B cell (primary cell): ENCODE measurements around the gene MXRA8. TPM values are rescaled to one million over a fixed set of nuclear protein-coding genes. Genes with fewer than 3 reads are reported as not detected.

Experiments used
- ATAC-seq: fragments of 200-7000 bp; cut with Tn5 transposase; one replicate; pipeline ENCODE4 v1.10.0; 2021; ENCODE audit warnings: low read depth, mild to moderate bottlenecking, moderate number of reproducible peaks, moderate library complexity
- CTCF ChIA-PET: fragments of 350-600 bp; sonication (Branson Sonifier 250); formaldehyde crosslinking; loops from one replicate; lab custom pipeline; 2021; ENCODE audit warnings: antibody characterized with exemption, inconsistent platforms; lab: Charles Lee
- POLR2A ChIA-PET: fragments of 350-600 bp; sonication (Branson Sonifier 250); formaldehyde crosslinking; loops from one replicate; lab custom pipeline; 2021; ENCODE audit warnings: antibody characterized with exemption; lab: Charles Lee
- DNase-seq: peaks from one replicate; pipeline ENCODE4 v3.0.0; 2013
- H2AFZ ChIP-seq: 2 replicates; pipeline ENCODE4 v1.6.1; 2012; ENCODE audit warnings: mild to moderate bottlenecking, low read depth, low read length; ENCODE audit not compliant: insufficient read depth, poor library complexity, severe bottlenecking
- H3K27ac ChIP-seq, 2 donors: 1 replicate in 1 of 2; 2 replicates in 1 of 2; pipeline ENCODE4 v1.5.1; 2012 to 2013; ENCODE audit warnings: low read length in 2 of 2, mild to moderate bottlenecking in 2 of 2, moderate library complexity in 1 of 2
- H3K27me3 ChIP-seq, 4 experiments: fragments of 200-600 bp in 1 of 4; sonication (generic) in 1 of 4; replicated peaks in 1 of 4; 1 replicate in 2 of 4; 2 replicates in 2 of 4; pipeline versions ENCODE4 v1.6.1 to v1.7.0; 2013 to 2016; ENCODE audit warnings: low read length in 3 of 4, mild to moderate bottlenecking in 2 of 4, mixed read lengths in 1 of 4, moderate library complexity in 1 of 4; ENCODE audit not compliant: insufficient read depth in 4 of 4, control insufficient read depth in 3 of 4; ENCODE audit errors: control extremely low read depth in 1 of 4
- H3K36me3 ChIP-seq, 2 experiments: replicated peaks in 1 of 2; 1 replicate in 1 of 2; 2 replicates in 1 of 2; pipeline versions ENCODE4 v1.6.1 to v1.7.1; 2013; ENCODE audit warnings: low read length in 1 of 2; ENCODE audit not compliant: insufficient read depth in 2 of 2, control insufficient read depth in 1 of 2; ENCODE audit errors: control extremely low read depth in 1 of 2, extremely low read depth in 1 of 2
- H3K4me1 ChIP-seq, 2 donors: fragments of 200-600 bp in 1 of 2; sonication (generic) in 1 of 2; 1 replicate in 1 of 2; 2 replicates in 1 of 2; pipeline versions ENCODE4 v1.5.1 to v1.6.1; 2013 to 2017; ENCODE audit warnings: low read length in 2 of 2; ENCODE audit not compliant: control insufficient read depth in 2 of 2, insufficient read depth in 2 of 2
- H3K4me2 ChIP-seq: replicated peaks from 2 replicates; pipeline ENCODE3; 2012; ENCODE audit warnings: mild to moderate bottlenecking, low read depth, low read length; ENCODE audit not compliant: poor library complexity, severe bottlenecking
- H3K4me3 ChIP-seq, 5 experiments: fragments of 200-600 bp in 1 of 5; sonication (generic) in 1 of 5; 1 replicate in 3 of 5; 2 replicates in 2 of 5; pipeline versions ENCODE4 v1.5.1 to v1.7.0; 2011 to 2016; ENCODE audit warnings: low read length in 4 of 5, mild to moderate bottlenecking in 4 of 5, low read depth in 2 of 5, control low read depth in 1 of 5, moderate library complexity in 1 of 5; ENCODE audit not compliant: insufficient read depth in 1 of 5; ENCODE audit errors: control extremely low read depth in 1 of 5, extremely low read depth in 1 of 5
- H3K79me2 ChIP-seq: fragments of 200-600 bp; sonication (generic); one replicate; pipeline ENCODE4 v1.6.0; 2016; ENCODE audit warnings: low read length; ENCODE audit not compliant: control insufficient read depth, insufficient read depth
- H3K9ac ChIP-seq: fragments of 200-600 bp; sonication (generic); 2 replicates; pipeline ENCODE4 v1.6.1; 2017; ENCODE audit warnings: mild to moderate bottlenecking, low read length, moderate library complexity
- H3K9me3 ChIP-seq, 3 donors: one replicate each; pipeline versions ENCODE4 v1.6.1 to v1.7.1; 2013; ENCODE audit warnings: low read length in 2 of 3; ENCODE audit not compliant: control insufficient read depth in 2 of 3, insufficient read depth in 1 of 3; ENCODE audit errors: control extremely low read depth in 1 of 3
- H4K20me1 ChIP-seq: 2 replicates; pipeline ENCODE4 v1.6.0; 2012; ENCODE audit warnings: mild to moderate bottlenecking, low read length; ENCODE audit not compliant: insufficient read depth, control insufficient read depth, poor library complexity, severe bottlenecking
- H3K27ac Mint-ChIP-seq: one replicate; pipeline ENCODE4 v1.8.0; 2021; ENCODE audit warnings: mixed read lengths
- H3K27me3 Mint-ChIP-seq: one replicate; pipeline ENCODE4 v1.8.0; 2021; ENCODE audit warnings: mixed read lengths
- H3K4me1 Mint-ChIP-seq: one replicate; pipeline ENCODE4 v1.8.0; 2021; ENCODE audit warnings: mixed read lengths
- H3K4me3 Mint-ChIP-seq: one replicate; pipeline ENCODE4 v1.8.0; 2021; ENCODE audit warnings: mixed read lengths
- H3K9me3 Mint-ChIP-seq: one replicate; pipeline ENCODE4 v1.8.0; 2022; ENCODE audit warnings: mixed read lengths; ENCODE audit not compliant: insufficient read depth
- EZH2 ChIP-seq: IDR thresholded peaks from 2 replicates; pipeline ENCODE4 v1.6.1; 2012; ENCODE audit warnings: borderline replicate concordance, low read depth, mild to moderate bottlenecking, moderate library complexity, low read length; ENCODE audit not compliant: insufficient read depth, poor library complexity, severe bottlenecking
- WGBS: methylation state at CpG from one replicate; pipeline ENCODE4 v1.1.5; 2013; ENCODE audit warnings: missing lambda C conversion rate; ENCODE audit not compliant: insufficient coverage; 5-methylcytosine and 5-hydroxymethylcytosine counted together
- intact Hi-C: fragments of 100-400 bp; cut with micrococcal nuclease; formaldehyde crosslinking; loops from one replicate; pipeline ENCODE4 v1.10.0; 2022
- polyA plus RNA-seq: library from polyadenylated mRNA; depleted of rRNA; stranded (reverse); fragments of >200 nt; gene quantifications from 2 replicates; pipeline ENCODE4 v1.2.3, GENCODE V29; 2012
- total RNA-seq, 2 donors: library from RNA; stranded (reverse); fragments of 120-200 nt in 1 of 2; gene quantifications; 1 replicate in 1 of 2; 2 replicates in 1 of 2; pipeline versions ENCODE4 v1.2.3 to v1.2.4, GENCODE V29; 2013 to 2022
- TF ChIP-seq, protein P1 (sequence below): fragments of 200-600 bp; IDR thresholded peaks from one replicate; pipeline ENCODE4 v1.8.0; 2022; ENCODE audit warnings: antibody characterized with exemption, mild to moderate bottlenecking

MXRA8 gene
- total and polyA plus RNA-seq, 2 donors (not counting 1 experiment from before 2014, with no cell fraction given) = 0.10 TPM; not detected in 1

DNA sequence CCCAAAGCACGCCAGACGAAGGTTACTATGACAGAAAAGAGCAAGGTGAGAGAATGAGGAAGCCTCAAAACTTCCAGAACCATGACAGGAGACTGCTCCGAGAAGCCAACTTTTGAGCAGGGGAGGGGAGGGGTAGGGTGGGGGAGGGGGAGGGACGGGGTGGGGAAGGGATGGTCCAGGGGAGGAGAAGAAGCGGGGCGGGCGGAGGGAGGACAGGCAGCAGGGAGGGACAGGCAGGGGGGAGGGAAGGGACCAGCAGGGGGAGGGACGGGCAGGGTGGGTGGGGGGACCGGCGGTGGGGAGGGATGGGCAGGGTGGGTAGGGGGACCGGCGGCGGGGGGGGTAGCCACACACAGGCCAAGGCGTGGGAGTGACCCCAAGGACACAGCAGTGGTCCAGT is 35.9 kb downstream of the MXRA8 start:
- intact Hi-C loops = no loop called here
- H2AFZ ChIP-seq = no peak overlapping the region
- Mint-ChIP-seq H3K9me3 (no peaks in the 10 kb centered on the region), H3K27me3 (no peaks in the 10 kb centered on the region), H3K27ac (no peak overlapping the region), H3K4me3 (peak overlapping the region; percentile 93), H3K4me1 (peaks cover 29% of the 10 kb centered on the region)
- WGBS = 96% methylated on average over 3 of the region's 14 CpGs
- CTCF ChIA-PET = no interaction called here
- no peak overlapping the region for H3K27ac ChIP-seq
- no peaks in the 10 kb centered on the region for H3K9me3 ChIP-seq
- peaks cover 62% of the 10 kb centered on the region for H4K20me1 ChIP-seq
- DNase-seq (no peak), ATAC-seq (no peak)
- H3K36me3 ChIP-seq = peaks cover 0 to 20% of the 10 kb centered on the region in 2 experiments
- no peak for TF ChIP-seq EZH2
- H3K4me1 ChIP-seq = peaks cover 20 to 32% of the 10 kb centered on the region in 2 donors
- no peaks in the 10 kb centered on the region for H3K27me3 ChIP-seq
- POLR2A ChIA-PET = interaction anchor here (0.6 kb wide), 1 partner anchor 10 kb away, joined by 12 read pairs; no protein-coding TSS in a partner anchor
- H3K4me2 ChIP-seq = no peak overlapping the region
- no peak overlapping the region for H3K4me3 ChIP-seq
- no peak overlapping the region for H3K9ac ChIP-seq
- H3K79me2 ChIP-seq = peaks cover 63% of the 10 kb centered on the region

DNA sequence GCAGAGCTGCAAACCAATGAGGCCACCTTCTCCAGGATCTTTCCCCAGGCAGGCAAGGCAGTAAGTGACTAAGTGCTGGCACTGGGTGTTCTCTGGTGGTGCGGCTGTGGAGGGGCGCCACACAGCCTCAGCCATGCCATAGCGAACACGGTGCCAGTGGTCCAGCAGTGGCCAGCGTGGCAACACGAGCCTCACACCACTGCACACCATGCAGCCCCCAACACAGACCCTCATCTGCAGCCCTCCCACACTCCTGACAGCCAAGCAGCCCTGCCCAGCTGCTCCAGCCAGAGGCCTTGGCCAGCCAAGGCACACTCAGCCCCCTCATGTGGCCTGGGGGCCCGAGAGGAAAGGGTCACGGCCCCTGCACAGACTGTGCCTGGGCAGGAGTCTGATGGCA is 36.9 kb downstream of the MXRA8 start:
- H3K27me3 ChIP-seq = no peaks in the 10 kb centered on the region
- ATAC-seq (no peak), DNase-seq (no peak)
- no peaks in the 10 kb centered on the region for H3K9me3 ChIP-seq
- Mint-ChIP-seq H3K27ac (peak overlapping the region; percentile 37), H3K4me1 (peaks cover 29% of the 10 kb centered on the region), H3K4me3 (no peak overlapping the region), H3K9me3 (no peaks in the 10 kb centered on the region), H3K27me3 (no peaks in the 10 kb centered on the region)
- H4K20me1 ChIP-seq = peaks cover 62% of the 10 kb centered on the region
- TF ChIP-seq, protein P1, sequence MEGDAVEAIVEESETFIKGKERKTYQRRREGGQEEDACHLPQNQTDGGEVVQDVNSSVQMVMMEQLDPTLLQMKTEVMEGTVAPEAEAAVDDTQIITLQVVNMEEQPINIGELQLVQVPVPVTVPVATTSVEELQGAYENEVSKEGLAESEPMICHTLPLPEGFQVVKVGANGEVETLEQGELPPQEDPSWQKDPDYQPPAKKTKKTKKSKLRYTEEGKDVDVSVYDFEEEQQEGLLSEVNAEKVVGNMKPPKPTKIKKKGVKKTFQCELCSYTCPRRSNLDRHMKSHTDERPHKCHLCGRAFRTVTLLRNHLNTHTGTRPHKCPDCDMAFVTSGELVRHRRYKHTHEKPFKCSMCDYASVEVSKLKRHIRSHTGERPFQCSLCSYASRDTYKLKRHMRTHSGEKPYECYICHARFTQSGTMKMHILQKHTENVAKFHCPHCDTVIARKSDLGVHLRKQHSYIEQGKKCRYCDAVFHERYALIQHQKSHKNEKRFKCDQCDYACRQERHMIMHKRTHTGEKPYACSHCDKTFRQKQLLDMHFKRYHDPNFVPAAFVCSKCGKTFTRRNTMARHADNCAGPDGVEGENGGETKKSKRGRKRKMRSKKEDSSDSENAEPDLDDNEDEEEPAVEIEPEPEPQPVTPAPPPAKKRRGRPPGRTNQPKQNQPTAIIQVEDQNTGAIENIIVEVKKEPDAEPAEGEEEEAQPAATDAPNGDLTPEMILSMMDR = no peak
- TF ChIP-seq EZH2 = no peak
- H3K27ac ChIP-seq = no peak overlapping the region
- H3K4me1 ChIP-seq = peaks cover 20 to 32% of the 10 kb centered on the region in 2 donors
- peaks cover 63% of the 10 kb centered on the region for H3K79me2 ChIP-seq
- ChIA-PET CTCF (interaction anchor here (1.3 kb wide), 1 partner anchor 12 kb away, joined by 3 read pairs; no protein-coding TSS in a partner anchor), POLR2A (no interaction called here)
- WGBS = 97% methylated on average over 8 of the region's 8 CpGs
- no peak overlapping the region for H2AFZ ChIP-seq
- intact Hi-C loops = no loop called here
- H3K4me2 ChIP-seq = no peak overlapping the region
- H3K9ac ChIP-seq = no peak overlapping the region
- H3K36me3 ChIP-seq = peaks cover 0 to 20% of the 10 kb centered on the region in 2 experiments
- no peak overlapping the region for H3K4me3 ChIP-seq
